ENCODE measurements around the gene CSMD2. TPM values are rescaled to one million over a fixed set of nuclear protein-coding genes. Genes with fewer than 3 reads are reported as not detected.

The CSMD2 gene
- total and polyA plus RNA-seq, 7 donors: 0.02 to 0.32 (median 0.10) TPM

DNA sequence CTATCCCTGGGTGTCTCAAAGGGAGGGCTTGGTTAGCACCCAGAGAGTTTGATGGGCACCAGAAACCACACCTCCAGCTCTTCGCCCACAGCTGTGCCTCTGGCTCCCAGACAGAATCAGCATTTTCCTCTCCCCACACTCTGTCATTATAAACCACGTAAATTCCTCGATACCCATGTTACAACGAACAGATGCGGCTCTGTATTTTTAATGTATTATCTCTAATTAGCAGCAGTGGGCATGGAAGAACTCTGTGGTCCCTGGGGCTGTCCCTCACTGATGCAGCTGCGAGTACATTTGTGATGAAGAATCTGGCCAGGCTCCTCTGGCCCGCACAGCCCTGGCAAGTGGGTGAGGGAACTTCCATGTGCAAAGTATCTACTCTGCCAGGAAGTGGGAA is 290.4 kb downstream of the CSMD2 start:
- Histone ChIP-seq H3K4me1 (no peaks in the 10 kb centered on the region), H3K9me3 (no peaks in the 10 kb centered on the region), H3K36me3 (ENCODE audit: insufficient read depth in 1 of 2, low read depth in 1 of 2) (no peaks in the 10 kb centered on the region), H3K27ac (no peak overlapping the region), H3K4me3 (no peak overlapping the region), H3K27me3 (ENCODE audit: insufficient read depth in 3 of 3, low read length in 2 of 3) (no peaks in the 10 kb centered on the region)
- intact Hi-C loops (cut with DNase I): no loop called here
- TF ChIP-seq, protein P1, sequence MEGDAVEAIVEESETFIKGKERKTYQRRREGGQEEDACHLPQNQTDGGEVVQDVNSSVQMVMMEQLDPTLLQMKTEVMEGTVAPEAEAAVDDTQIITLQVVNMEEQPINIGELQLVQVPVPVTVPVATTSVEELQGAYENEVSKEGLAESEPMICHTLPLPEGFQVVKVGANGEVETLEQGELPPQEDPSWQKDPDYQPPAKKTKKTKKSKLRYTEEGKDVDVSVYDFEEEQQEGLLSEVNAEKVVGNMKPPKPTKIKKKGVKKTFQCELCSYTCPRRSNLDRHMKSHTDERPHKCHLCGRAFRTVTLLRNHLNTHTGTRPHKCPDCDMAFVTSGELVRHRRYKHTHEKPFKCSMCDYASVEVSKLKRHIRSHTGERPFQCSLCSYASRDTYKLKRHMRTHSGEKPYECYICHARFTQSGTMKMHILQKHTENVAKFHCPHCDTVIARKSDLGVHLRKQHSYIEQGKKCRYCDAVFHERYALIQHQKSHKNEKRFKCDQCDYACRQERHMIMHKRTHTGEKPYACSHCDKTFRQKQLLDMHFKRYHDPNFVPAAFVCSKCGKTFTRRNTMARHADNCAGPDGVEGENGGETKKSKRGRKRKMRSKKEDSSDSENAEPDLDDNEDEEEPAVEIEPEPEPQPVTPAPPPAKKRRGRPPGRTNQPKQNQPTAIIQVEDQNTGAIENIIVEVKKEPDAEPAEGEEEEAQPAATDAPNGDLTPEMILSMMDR (IDR thresholded peaks at IDR 0.05): no peak
- DNase-seq (no peak), ATAC-seq (no peak)
- WGBS, 3 donors: 28 to 33% (median 28%) methylated on average over 7 of the region's 7 CpGs

DNA sequence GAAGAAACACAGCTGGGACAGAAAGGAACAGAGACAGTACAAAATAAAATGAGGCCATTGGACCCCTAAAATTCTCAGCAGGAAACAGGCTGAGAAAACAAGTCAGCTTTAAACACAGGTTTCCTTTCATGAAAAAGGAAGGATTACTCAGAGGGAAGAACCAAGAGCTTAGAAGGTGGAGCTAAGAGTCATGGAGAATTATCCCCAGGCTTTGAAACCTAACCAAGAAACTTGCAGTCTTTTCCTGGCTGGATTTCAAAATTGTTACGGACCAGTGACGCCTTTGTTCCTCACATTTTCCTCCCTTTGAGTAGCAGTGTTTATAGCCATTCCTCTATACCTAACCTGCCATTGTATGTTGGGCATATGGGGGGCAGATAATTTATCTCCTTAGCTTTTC is 292.3 kb downstream of the CSMD2 start:
- 18 to 28% (median 22%) methylated on average over 2 of the region's 2 CpGs for WGBS, 3 donors
- intact Hi-C loops (cut with DNase I): no loop called here
- H3K27me3 ChIP-seq (ENCODE audit: insufficient read depth in 3 of 3, low read length in 2 of 3): no peaks in the 10 kb centered on the region
- TF ChIP-seq, protein P1 (IDR thresholded peaks at IDR 0.05): no peak
- no peak for DNase-seq
- no peaks in the 10 kb centered on the region for H3K9me3 ChIP-seq
- H3K4me1 ChIP-seq: no peaks in the 10 kb centered on the region
- H3K4me3 ChIP-seq: no peak overlapping the region
- no peaks in the 10 kb centered on the region for H3K36me3 ChIP-seq (ENCODE audit: insufficient read depth in 1 of 2, low read depth in 1 of 2)
- ATAC-seq: no peak
- no peak overlapping the region for H3K27ac ChIP-seq

GRCh38 chr1:33872275-33872674 is 292.8 kb downstream of the CSMD2 start:
- Histone ChIP-seq H3K27ac (no peak overlapping the region), H3K4me3 (no peak overlapping the region), H3K9me3 (no peaks in the 10 kb centered on the region), H3K4me1 (no peaks in the 10 kb centered on the region), H3K27me3 (ENCODE audit: insufficient read depth in 3 of 3, low read length in 2 of 3) (no peaks in the 10 kb centered on the region), H3K36me3 (ENCODE audit: insufficient read depth in 1 of 2, low read depth in 1 of 2) (no peaks in the 10 kb centered on the region)
- TF ChIP-seq, protein P1 (IDR thresholded peaks at IDR 0.05): no peak
- DNase-seq (no peak), ATAC-seq (no peak)
- intact Hi-C loops (cut with DNase I): no loop called here

DNA sequence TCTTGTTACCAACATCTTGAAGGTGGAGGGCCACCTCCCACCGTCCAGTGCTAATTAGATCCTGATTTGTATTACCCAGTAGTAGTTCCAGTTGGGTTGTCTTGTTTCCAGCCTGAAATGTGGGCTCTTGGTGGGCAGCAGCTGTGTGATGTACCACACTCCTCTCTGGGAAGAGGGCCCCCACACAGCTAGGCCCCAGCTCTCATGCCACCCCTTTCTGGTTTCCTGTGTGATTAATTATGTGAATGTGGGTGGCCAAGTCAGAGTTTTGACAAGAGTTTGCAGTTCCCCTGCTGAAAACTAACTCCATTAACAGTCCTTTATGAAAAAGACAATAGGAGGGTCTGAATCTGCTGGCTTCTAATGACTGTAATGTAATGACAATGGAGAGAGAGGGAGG is 297.3 kb downstream of the CSMD2 start:
- ATAC-seq (no peak), DNase-seq (no peak)
- peaks cover 0 to 3% (median 0%) of the 10 kb centered on the region in 3 donors for H3K27me3 ChIP-seq (ENCODE audit: insufficient read depth in 3 of 3, low read length in 2 of 3)
- H3K36me3 ChIP-seq (ENCODE audit: insufficient read depth in 1 of 2, low read depth in 1 of 2): no peaks in the 10 kb centered on the region
- H3K4me3 ChIP-seq: no peak overlapping the region
- intact Hi-C loops (cut with DNase I): no loop called here
- H3K9me3 ChIP-seq: no peaks in the 10 kb centered on the region
- TF ChIP-seq, protein P1 (IDR thresholded peaks at IDR 0.05): no peak
- 83 to 94% (median 92%) methylated on average over 1 of the region's 1 CpG for WGBS, 3 donors
- H3K4me1 ChIP-seq: no peaks in the 10 kb centered on the region
- H3K27ac ChIP-seq: no peak overlapping the region

DNA sequence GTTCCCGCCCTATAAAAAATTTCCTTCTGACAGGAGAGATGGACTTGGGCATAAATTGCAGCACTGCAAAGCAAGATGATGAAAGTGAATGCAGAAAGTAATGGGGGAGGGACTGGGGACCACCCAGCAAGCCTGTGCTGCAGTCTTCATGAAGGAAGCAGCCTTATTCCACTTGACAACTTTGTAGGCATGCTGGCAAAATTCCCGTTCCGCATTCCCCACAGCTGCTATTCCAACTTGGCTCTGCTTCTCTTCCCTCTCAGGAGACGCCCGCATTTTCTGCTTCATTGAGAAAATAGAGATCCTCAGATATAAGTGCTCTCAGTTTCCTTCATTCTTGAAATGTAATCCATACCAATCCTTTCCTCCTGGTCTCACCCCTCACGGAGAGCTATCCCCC is 298.7 kb downstream of the CSMD2 start:
- Histone ChIP-seq H3K4me3 (no peak overlapping the region), H3K27ac (no peak overlapping the region), H3K9me3 (no peaks in the 10 kb centered on the region), H3K4me1 (no peaks in the 10 kb centered on the region), H3K27me3 (ENCODE audit: insufficient read depth in 3 of 3, low read length in 2 of 3) (peaks cover 0 to 3% (median 0%) of the 10 kb centered on the region in 3 donors), H3K36me3 (ENCODE audit: insufficient read depth in 1 of 2, low read depth in 1 of 2) (no peaks in the 10 kb centered on the region)
- DNase-seq (no peak), ATAC-seq (no peak)
- TF ChIP-seq, protein P1 (IDR thresholded peaks at IDR 0.05): no peak
- intact Hi-C loops (cut with DNase I): no loop called here
- 19 to 24% (median 21%) methylated on average over 6 of the region's 6 CpGs for WGBS, 3 donors

Measured in psoas muscle (tissue), 8 donors.